HG03060 (cell line): Measurements from ENCODE around the gene CDH13.

ENCODE experiments used
- ATAC-seq: cut with Tn5 transposase; IDR thresholded peaks from one replicate; pipeline ENCODE4 v1.9.1; 2021; ENCODE audit warnings: low read depth, moderate number of reproducible peaks; ENCODE audit not compliant: unreplicated experiment

The CDH13 gene

GRCh38 chr16:83561876-83562275 is 935.1 kb downstream of the CDH13 start:
- no peak for ATAC-seq

GRCh38 chr16:83568345-83568744 is 941.6 kb downstream of the CDH13 start:
- ATAC-seq: no peak

GRCh38 chr16:83574388-83574787 is 947.6 kb downstream of the CDH13 start:
- no peak for ATAC-seq

GRCh38 chr16:83577078-83577745 is 950.4 kb downstream of the CDH13 start:
- no peak for ATAC-seq

GRCh38 chr16:83578171-83578570 is 951.4 kb downstream of the CDH13 start:
- ATAC-seq: no peak

- no peak for ATAC-seq
Observed at GRCh38 chr16:83579027-83579426, 952.3 kb downstream of the CDH13 start.

- no peak for ATAC-seq
Observed at GRCh38 chr16:83579436-83579835, 952.7 kb downstream of the CDH13 start.

- peak; percentile 77 for ATAC-seq
Observed at GRCh38 chr16:83581082-83581481, 954.3 kb downstream of the CDH13 start.

GRCh38 chr16:83581994-83582747 is 955.4 kb downstream of the CDH13 start:
- ATAC-seq: no peak

GRCh38 chr16:83586036-83586435 is 959.3 kb downstream of the CDH13 start:
- ATAC-seq: no peak

GRCh38 chr16:83586461-83587200 is 959.9 kb downstream of the CDH13 start:
- no peak for ATAC-seq

- no peak for ATAC-seq
Observed at GRCh38 chr16:83587201-83587600, 960.4 kb downstream of the CDH13 start.

- ATAC-seq: no peak
Observed at GRCh38 chr16:83588070-83588469, 961.3 kb downstream of the CDH13 start.

- ATAC-seq: no peak
Observed at GRCh38 chr16:83589576-83589975, 962.8 kb downstream of the CDH13 start.

GRCh38 chr16:83592778-83593177 is 966.0 kb downstream of the CDH13 start:
- ATAC-seq: no peak

- ATAC-seq: no peak
Observed at GRCh38 chr16:83599789-83600462, 973.2 kb downstream of the CDH13 start.

- no peak for ATAC-seq
Observed at GRCh38 chr16:83602761-83603722, 976.3 kb downstream of the CDH13 start.

GRCh38 chr16:83603723-83604570 is 977.2 kb downstream of the CDH13 start:
- ATAC-seq: no peak

GRCh38 chr16:83606486-83607030 is 979.8 kb downstream of the CDH13 start:
- ATAC-seq: no peak
